Stimulated activated naive CD8-positive, alpha-beta T cell treated with anti-CD3 and anti-CD28 coated beads, Interleukin-15, Interleukin-2, amounts not matched to agents 100 ng/mL and 50 ng/mL, for 24 hours (primary cell): ENCODE measurements around the gene ARRB1.

Experiments
- H3K27ac Mint-ChIP-seq: one replicate; pipeline ENCODE4 v1.8.0; 2021; ENCODE audit warnings: mild to moderate bottlenecking, mixed read lengths
- H3K27me3 Mint-ChIP-seq: one replicate; pipeline ENCODE4 v1.8.0; 2021; ENCODE audit warnings: mixed read lengths
- H3K36me3 Mint-ChIP-seq: one replicate; pipeline ENCODE4 v1.8.0; 2021; ENCODE audit warnings: low read depth, mixed read lengths
- H3K4me1 Mint-ChIP-seq: one replicate; pipeline ENCODE4 v1.8.0; 2021; ENCODE audit warnings: low read depth, mixed read lengths
- H3K4me3 Mint-ChIP-seq: one replicate; pipeline ENCODE4 v1.8.0; 2021; ENCODE audit warnings: mild to moderate bottlenecking, mixed read lengths
- H3K9me3 Mint-ChIP-seq: one replicate; pipeline ENCODE4 v1.8.0; 2021; ENCODE audit warnings: mixed read lengths

Gene ARRB1

GRCh38 chr11:75241906-75242644 is 109.4 kb downstream of the ARRB1 start:
- Mint-ChIP-seq H3K4me3 (peak overlapping the region; percentile 73), H3K4me1 (peaks cover 13% of the 10 kb centered on the region), H3K27me3 (peaks cover 41% of the 10 kb centered on the region), H3K36me3 (no peaks in the 10 kb centered on the region), H3K9me3 (no peaks in the 10 kb centered on the region), H3K27ac (no peak overlapping the region)

GRCh38 chr11:75241036-75241905 is 110.2 kb downstream of the ARRB1 start:
- Mint-ChIP-seq H3K27ac (no peak overlapping the region), H3K36me3 (no peaks in the 10 kb centered on the region), H3K9me3 (no peaks in the 10 kb centered on the region), H3K27me3 (peaks cover 44% of the 10 kb centered on the region), H3K4me1 (peaks cover 13% of the 10 kb centered on the region), H3K4me3 (peak overlapping the region; percentile 60)

GRCh38 chr11:75240311-75241035 is 111.0 kb downstream of the ARRB1 start, which contains the start of gene TPBGL:
Gene TPBGL, plus strand, starts transcription at chr11:75240774. Its CDS starts 276 bp downstream, at chr11:75241050.
- Mint-ChIP-seq H3K9me3 (no peaks in the 10 kb centered on the region), H3K4me1 (peaks cover 13% of the 10 kb centered on the region), H3K27ac (no peak within 1 kb of the TSS), H3K36me3 (no peaks in the 10 kb centered on the region), H3K4me3 (peak within 1 kb of the TSS; percentile 75), H3K27me3 (peaks cover 44% of the 10 kb centered on the region)

- peaks cover 13% of the 10 kb centered on the region for H3K4me1 Mint-ChIP-seq
- H3K27ac Mint-ChIP-seq, result no peak overlapping the region
- peaks cover 44% of the 10 kb centered on the region for H3K27me3 Mint-ChIP-seq
- H3K4me3 Mint-ChIP-seq, result peak overlapping the region; percentile 75
- H3K36me3 Mint-ChIP-seq, result no peaks in the 10 kb centered on the region
- H3K9me3 Mint-ChIP-seq, result no peaks in the 10 kb centered on the region
These were observed 111.8 kb downstream of the ARRB1 start for GRCh38 chr11:75239531-75240290.

- Mint-ChIP-seq H3K27ac (no peak overlapping the region), H3K27me3 (peaks cover 41% of the 10 kb centered on the region), H3K4me1 (peaks cover 13% of the 10 kb centered on the region), H3K36me3 (no peaks in the 10 kb centered on the region), H3K9me3 (no peaks in the 10 kb centered on the region), H3K4me3 (no peak overlapping the region)
These were observed 112.6 kb downstream of the ARRB1 start for GRCh38 chr11:75238595-75239440.

GRCh38 chr11:75237050-75237449 is 114.4 kb downstream of the ARRB1 start:
- Mint-ChIP-seq H3K4me3 (no peak overlapping the region), H3K36me3 (no peaks in the 10 kb centered on the region), H3K27me3 (peaks cover 26% of the 10 kb centered on the region), H3K9me3 (no peaks in the 10 kb centered on the region), H3K27ac (no peak overlapping the region), H3K4me1 (peaks cover 8% of the 10 kb centered on the region)

- Mint-ChIP-seq H3K4me1 (peaks cover 8% of the 10 kb centered on the region), H3K9me3 (no peaks in the 10 kb centered on the region), H3K27ac (no peak overlapping the region), H3K27me3 (peaks cover 26% of the 10 kb centered on the region), H3K4me3 (no peak overlapping the region), H3K36me3 (no peaks in the 10 kb centered on the region)
These were observed 115.4 kb downstream of the ARRB1 start for GRCh38 chr11:75236062-75236461.

GRCh38 chr11:75233754-75234172 is 117.7 kb downstream of the ARRB1 start:
- H3K4me1 Mint-ChIP-seq, result no peaks in the 10 kb centered on the region
- H3K9me3 Mint-ChIP-seq, result no peaks in the 10 kb centered on the region
- H3K27me3 Mint-ChIP-seq, result peaks cover 18% of the 10 kb centered on the region
- no peak overlapping the region for H3K4me3 Mint-ChIP-seq
- H3K36me3 Mint-ChIP-seq, result no peaks in the 10 kb centered on the region
- H3K27ac Mint-ChIP-seq, result no peak overlapping the region

- H3K36me3 Mint-ChIP-seq, result no peaks in the 10 kb centered on the region
- no peaks in the 10 kb centered on the region for H3K9me3 Mint-ChIP-seq
- H3K4me3 Mint-ChIP-seq, result no peak overlapping the region
- peaks cover 7% of the 10 kb centered on the region for H3K27me3 Mint-ChIP-seq
- H3K27ac Mint-ChIP-seq, result no peak overlapping the region
- H3K4me1 Mint-ChIP-seq, result no peaks in the 10 kb centered on the region
These were observed 120.8 kb downstream of the ARRB1 start for GRCh38 chr11:75230621-75231020.

- Mint-ChIP-seq H3K27ac (no peak overlapping the region), H3K36me3 (no peaks in the 10 kb centered on the region), H3K27me3 (peaks cover 7% of the 10 kb centered on the region), H3K9me3 (no peaks in the 10 kb centered on the region), H3K4me1 (no peaks in the 10 kb centered on the region), H3K4me3 (no peak overlapping the region)
These were observed 122.0 kb downstream of the ARRB1 start for GRCh38 chr11:75229466-75229865.

GRCh38 chr11:75225794-75226193 is 125.7 kb downstream of the ARRB1 start:
- H3K27me3 Mint-ChIP-seq, result peaks cover 4% of the 10 kb centered on the region
- H3K9me3 Mint-ChIP-seq, result no peaks in the 10 kb centered on the region
- no peak overlapping the region for H3K27ac Mint-ChIP-seq
- no peaks in the 10 kb centered on the region for H3K4me1 Mint-ChIP-seq
- no peak overlapping the region for H3K4me3 Mint-ChIP-seq
- no peaks in the 10 kb centered on the region for H3K36me3 Mint-ChIP-seq

GRCh38 chr11:75223954-75224643 is 127.4 kb downstream of the ARRB1 start:
- Mint-ChIP-seq H3K4me3 (no peak overlapping the region), H3K27ac (no peak overlapping the region), H3K36me3 (no peaks in the 10 kb centered on the region), H3K9me3 (no peaks in the 10 kb centered on the region), H3K4me1 (no peaks in the 10 kb centered on the region), H3K27me3 (peaks cover 4% of the 10 kb centered on the region)

GRCh38 chr11:75219869-75220268 is 131.6 kb downstream of the ARRB1 start:
- no peaks in the 10 kb centered on the region for H3K36me3 Mint-ChIP-seq
- H3K4me1 Mint-ChIP-seq, result no peaks in the 10 kb centered on the region
- peaks cover 25% of the 10 kb centered on the region for H3K27me3 Mint-ChIP-seq
- no peak overlapping the region for H3K4me3 Mint-ChIP-seq
- no peaks in the 10 kb centered on the region for H3K9me3 Mint-ChIP-seq
- no peak overlapping the region for H3K27ac Mint-ChIP-seq
